Common myeloid progenitor, CD34-positive (primary cell): ENCODE results near the gene TRPM2.
"Not testable (repeated sequence)": the region's sequence is repeated elsewhere in the genome, so short reads cannot be mapped to it uniquely, and the experiment has no call there.

Source experiments
- CTCF ChIA-PET: fragments of 350-600 bp; sonication (Branson Sonifier 250); formaldehyde crosslinking; loops from one replicate; lab custom pipeline; 2021; ENCODE audit warnings: antibody characterized with exemption; lab: Charles Lee
- POLR2A ChIA-PET: fragments of 350-600 bp; sonication (Branson Sonifier 250); formaldehyde crosslinking; loops from one replicate; lab custom pipeline; 2021; ENCODE audit warnings: antibody characterized with exemption; lab: Charles Lee
- DNase-seq, 3 donors: peaks; one replicate each; pipeline versions ENCODE4 v3.0.0 to v3.0.0-alpha.2; 2013
- H3K27ac ChIP-seq, 2 experiments: 1 replicate in 1 of 2; 2 replicates in 1 of 2; pipeline ENCODE4 v1.7.0; 2013; ENCODE audit warnings: inconsistent platforms in 2 of 2, low read length in 2 of 2, mild to moderate bottlenecking in 2 of 2, low read depth in 1 of 2, moderate library complexity in 1 of 2; ENCODE audit not compliant: severe bottlenecking in 2 of 2, insufficient read depth in 1 of 2, poor library complexity in 1 of 2
- H3K27me3 ChIP-seq, 5 experiments: replicated peaks in 2 of 5; 1 replicate in 3 of 5; 2 replicates in 2 of 5; pipeline versions ENCODE4 v1.6.1 to v1.7.0; 2013; ENCODE audit warnings: low read length in 4 of 5, mild to moderate bottlenecking in 2 of 5, moderate library complexity in 2 of 5, inconsistent platforms in 1 of 5; ENCODE audit not compliant: insufficient read depth in 5 of 5, control insufficient read depth in 4 of 5
- H3K36me3 ChIP-seq, 4 experiments: 1 replicate in 2 of 4; 2 replicates in 2 of 4; pipeline versions ENCODE4 v1.6.1 to v1.7.0; 2013; ENCODE audit warnings: low read length in 3 of 4, control low read depth in 1 of 4, mild to moderate bottlenecking in 1 of 4; ENCODE audit not compliant: control insufficient read depth in 4 of 4, insufficient read depth in 4 of 4
- H3K4me1 ChIP-seq, 4 experiments: 1 replicate in 3 of 4; 2 replicates in 1 of 4; pipeline versions ENCODE4 v1.6.1 to v1.7.1; 2013; ENCODE audit warnings: low read length in 3 of 4, mild to moderate bottlenecking in 3 of 4, control low read depth in 1 of 4, inconsistent platforms in 1 of 4, moderate library complexity in 1 of 4; ENCODE audit not compliant: control insufficient read depth in 4 of 4, insufficient read depth in 4 of 4; ENCODE audit errors: control extremely low read depth in 1 of 4
- H3K4me3 ChIP-seq, 7 experiments: 1 replicate in 4 of 7; 2 replicates in 3 of 7; pipeline versions ENCODE4 v1.5.1 to v1.7.0; 2013; ENCODE audit warnings: mild to moderate bottlenecking in 7 of 7, low read length in 6 of 7, moderate library complexity in 6 of 7, inconsistent platforms in 2 of 7, low read depth in 2 of 7, control low read depth in 1 of 7; ENCODE audit not compliant: insufficient read depth in 4 of 7, control insufficient read depth in 1 of 7; ENCODE audit errors: extremely low read depth in 1 of 7
- H3K9me3 ChIP-seq, 5 experiments: 1 replicate in 4 of 5; 2 replicates in 1 of 5; pipeline versions ENCODE4 v1.6.1 to v1.7.1; 2013; ENCODE audit warnings: low read length in 4 of 5, mild to moderate bottlenecking in 2 of 5, inconsistent platforms in 1 of 5, low read depth in 1 of 5, moderate library complexity in 1 of 5; ENCODE audit not compliant: control insufficient read depth in 4 of 5, insufficient read depth in 2 of 5; ENCODE audit errors: control extremely low read depth in 1 of 5
- WGBS: methylation state at CpG from one replicate; pipeline ENCODE4 v1.1.5; 2013; ENCODE audit not compliant: insufficient coverage; 5-methylcytosine and 5-hydroxymethylcytosine counted together

The TRPM2 gene

DNA sequence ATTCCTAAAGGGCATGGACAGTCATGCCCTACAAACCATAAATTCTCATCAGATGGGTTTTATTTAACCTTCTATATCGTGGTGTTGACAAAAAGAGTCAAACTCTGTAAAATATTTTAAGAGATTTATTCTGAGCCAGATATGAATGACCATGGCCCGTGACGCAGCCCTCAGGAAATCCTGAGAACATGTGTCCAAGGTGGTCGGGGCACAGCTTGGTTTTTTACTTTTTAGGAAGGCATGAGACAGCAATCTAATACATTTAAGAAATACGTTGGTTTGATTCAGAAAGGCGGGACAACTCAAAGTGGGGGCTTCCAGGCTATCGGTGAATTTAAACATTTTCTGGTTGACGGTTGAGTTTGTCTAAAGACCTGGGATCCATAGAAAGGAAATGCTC, 10.4 kb upstream of the TRPM2 start:
- peaks cover 9 to 30% (median 19%) of the 10 kb centered on the region in 4 experiments for H3K4me1 ChIP-seq
- H3K9me3 ChIP-seq, H3K27me3 ChIP-seq, H3K4me3 ChIP-seq, H3K36me3 ChIP-seq, POLR2A ChIA-PET, H3K27ac ChIP-seq: not testable (repeated sequence)
- peak in 2 of 3 donors; percentile 49 to 62 for DNase-seq
- CTCF ChIA-PET = interaction anchor here (1.2 to 4.4 kb wide), 3 partner anchors 11 to 17 kb away, joined by 3 to 12 read pairs (median 9); partner anchors contain the start of gene TRPM2
- 74% methylated on average over 4 of the region's 8 CpGs for WGBS

DNA sequence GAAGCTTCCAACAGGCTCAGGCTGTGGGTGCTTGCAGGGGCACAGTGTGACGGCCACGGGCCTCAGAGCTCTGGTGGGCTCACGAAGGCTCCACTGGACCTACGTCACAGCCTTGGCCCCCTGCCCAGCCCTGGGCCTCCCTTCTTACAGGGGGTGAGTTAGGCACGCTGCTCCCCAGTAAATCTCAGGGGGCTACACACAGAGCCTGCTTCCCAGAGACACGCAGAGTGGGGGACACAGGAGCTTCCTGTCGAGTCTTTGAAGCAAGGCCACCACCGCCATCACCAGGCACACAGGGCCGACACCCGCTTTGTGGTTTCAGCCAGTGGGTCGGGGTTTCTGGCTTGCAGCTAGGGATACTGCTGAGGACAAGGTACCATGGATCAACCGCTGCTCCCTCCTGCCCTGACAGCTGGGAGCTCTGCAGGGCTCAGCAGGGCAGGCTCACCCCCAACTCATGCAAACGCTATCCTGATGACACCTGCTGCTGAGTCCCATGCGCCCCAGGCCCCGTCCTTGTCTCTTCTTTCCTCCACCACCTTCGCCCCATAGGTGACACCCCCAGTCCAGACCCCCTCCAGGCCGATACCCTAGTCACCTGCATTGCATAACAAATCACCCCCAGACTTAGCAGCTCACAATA, 8.8 kb upstream of the TRPM2 start:
- ChIA-PET POLR2A (interaction anchor here (0.6 kb wide), 1 partner anchor 102 kb away, joined by 6 read pairs; no protein-coding TSS in a partner anchor), CTCF (no interaction called here)
- no peaks in the 10 kb centered on the region for H3K36me3 ChIP-seq
- H3K27ac ChIP-seq = no peak overlapping the region
- H3K9me3 ChIP-seq = no peaks in the 10 kb centered on the region
- 94% methylated on average over 14 of the region's 17 CpGs for WGBS
- H3K4me3 ChIP-seq = no peak overlapping the region
- peaks cover 7 to 32% (median 11%) of the 10 kb centered on the region in 4 experiments for H3K4me1 ChIP-seq
- no peak for DNase-seq
- H3K27me3 ChIP-seq = peaks cover 0 to 10% (median 6%) of the 10 kb centered on the region in 5 experiments

DNA sequence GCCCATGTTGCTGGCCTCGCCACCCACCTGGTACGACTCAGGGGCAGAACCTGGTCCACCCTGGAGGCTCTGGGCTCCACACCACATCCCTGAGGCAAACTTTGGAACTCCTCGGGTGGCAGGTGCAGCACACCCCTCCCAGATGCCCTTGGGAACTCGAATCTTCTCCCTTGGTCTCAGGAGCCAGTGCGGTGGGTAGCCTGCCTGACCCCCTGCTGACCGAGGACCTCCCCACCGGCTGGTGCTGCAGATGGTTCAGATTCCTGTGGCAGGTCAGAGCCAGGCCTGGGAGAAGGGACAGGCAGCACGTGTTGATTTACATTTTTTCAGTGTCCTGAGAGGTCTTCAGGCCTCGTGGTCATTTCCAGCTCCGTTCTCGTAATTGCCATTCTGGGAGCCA, 7.9 kb upstream of the TRPM2 start:
- CTCF ChIA-PET = no interaction called here
- WGBS = 92% methylated on average over 11 of the region's 11 CpGs
- POLR2A ChIA-PET = no interaction called here

DNA sequence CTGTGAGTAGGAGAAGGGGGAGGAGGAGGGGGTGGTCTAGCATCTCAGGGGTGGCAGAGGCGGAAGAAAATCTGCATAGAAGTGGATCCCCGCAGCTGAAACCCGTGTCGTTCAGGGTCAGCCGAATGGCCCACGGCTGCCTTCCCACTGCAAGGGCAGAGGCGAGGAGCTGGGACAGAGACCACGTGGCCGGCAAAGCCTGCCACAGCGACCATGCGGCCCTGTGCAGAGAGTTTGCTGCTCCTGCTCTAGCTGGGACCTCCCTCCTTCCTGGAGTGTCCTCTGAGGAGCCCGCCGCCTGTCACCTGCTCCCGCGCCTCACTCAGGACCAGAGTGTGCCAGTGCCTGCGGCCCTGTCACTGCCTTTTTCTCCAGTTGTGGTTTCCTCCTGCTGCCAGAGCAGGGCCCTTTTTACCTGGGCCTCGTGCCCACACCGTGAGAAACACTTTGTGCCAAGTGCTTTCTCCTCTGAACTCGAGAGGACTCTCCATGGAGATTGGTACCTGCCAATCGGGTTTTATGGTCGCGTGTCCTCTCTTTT, 5.4 kb upstream of the TRPM2 start:
- ChIA-PET CTCF (no interaction called here), POLR2A (no interaction called here)
- Histone ChIP-seq H3K36me3 (no peaks in the 10 kb centered on the region), H3K4me1 (peaks cover 0 to 44% (median 23%) of the 10 kb centered on the region in 4 experiments), H3K27me3 (peaks cover 0 to 28% (median 8%) of the 10 kb centered on the region in 5 experiments), H3K9me3 (no peaks in the 10 kb centered on the region), H3K27ac (no peak overlapping the region), H3K4me3 (no peak overlapping the region)
- WGBS = 55% methylated on average over 22 of the region's 22 CpGs
- peak in 1 of 3 donors; percentile 29 for DNase-seq

More for the DNA sequence above, 7.9 kb upstream of the TRPM2 start:
- no peak overlapping the region for H3K4me3 ChIP-seq
- peaks cover 0 to 16% (median 6%) of the 10 kb centered on the region in 5 experiments for H3K27me3 ChIP-seq
- DNase-seq = no peak
- H3K9me3 ChIP-seq = no peaks in the 10 kb centered on the region
- peaks cover 0 to 30% (median 5%) of the 10 kb centered on the region in 4 experiments for H3K4me1 ChIP-seq
- H3K27ac ChIP-seq = no peak overlapping the region
- H3K36me3 ChIP-seq = no peaks in the 10 kb centered on the region

- Histone ChIP-seq H3K36me3 (no peaks in the 10 kb centered on the region), H3K9me3 (no peaks in the 10 kb centered on the region), H3K4me3 (no peak overlapping the region), H3K4me1 (peaks cover 0 to 51% (median 32%) of the 10 kb centered on the region in 4 experiments), H3K27ac (no peak overlapping the region), H3K27me3 (peaks cover 0 to 28% (median 8%) of the 10 kb centered on the region in 5 experiments)
- CTCF ChIA-PET = no interaction called here
- POLR2A ChIA-PET = no interaction called here
- WGBS = 97% methylated on average over 19 of the region's 19 CpGs
- no peak for DNase-seq
Observed at GRCh38 chr21:44348861-44349260, 4.6 kb upstream of the TRPM2 start.

DNA sequence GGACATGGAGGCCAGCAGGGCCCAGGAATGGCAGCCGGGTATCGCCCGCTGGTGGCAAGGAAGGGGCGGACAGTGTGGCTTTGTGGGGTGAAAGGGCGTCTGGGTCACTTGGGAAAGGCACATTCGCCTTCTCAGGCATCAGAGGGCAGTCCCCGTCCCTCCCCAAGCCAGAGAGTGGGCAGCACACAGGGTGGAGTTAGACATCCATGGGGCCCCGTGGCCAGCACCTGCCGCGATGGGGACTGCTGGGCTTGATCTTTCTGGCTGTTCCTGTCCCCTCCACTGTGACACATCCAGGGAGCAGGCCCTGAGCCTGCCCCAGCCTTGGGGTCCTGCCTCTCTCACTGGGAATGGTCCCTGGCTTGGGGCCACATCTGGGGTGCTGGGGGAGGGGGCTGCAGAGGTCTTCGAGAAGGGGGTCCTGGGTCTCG, 4.0 kb upstream of the TRPM2 start:
- Histone ChIP-seq H3K27ac (no peak overlapping the region), H3K4me3 (no peak overlapping the region), H3K9me3 (no peaks in the 10 kb centered on the region), H3K4me1 (peaks cover 0 to 56% (median 36%) of the 10 kb centered on the region in 4 experiments), H3K36me3 (no peaks in the 10 kb centered on the region), H3K27me3 (peaks cover 0 to 28% (median 8%) of the 10 kb centered on the region in 5 experiments)
- ChIA-PET CTCF (no interaction called here), POLR2A (no interaction called here)
- DNase-seq = no peak
- 87% methylated on average over 11 of the region's 12 CpGs for WGBS
